ENCODE data around the gene C10orf62. TPM values are rescaled to one million over a fixed set of nuclear protein-coding genes. Genes with fewer than 3 reads are reported as not detected.

The C10orf62 gene
- total and polyA plus RNA-seq, 8 donors = not detected

DNA sequence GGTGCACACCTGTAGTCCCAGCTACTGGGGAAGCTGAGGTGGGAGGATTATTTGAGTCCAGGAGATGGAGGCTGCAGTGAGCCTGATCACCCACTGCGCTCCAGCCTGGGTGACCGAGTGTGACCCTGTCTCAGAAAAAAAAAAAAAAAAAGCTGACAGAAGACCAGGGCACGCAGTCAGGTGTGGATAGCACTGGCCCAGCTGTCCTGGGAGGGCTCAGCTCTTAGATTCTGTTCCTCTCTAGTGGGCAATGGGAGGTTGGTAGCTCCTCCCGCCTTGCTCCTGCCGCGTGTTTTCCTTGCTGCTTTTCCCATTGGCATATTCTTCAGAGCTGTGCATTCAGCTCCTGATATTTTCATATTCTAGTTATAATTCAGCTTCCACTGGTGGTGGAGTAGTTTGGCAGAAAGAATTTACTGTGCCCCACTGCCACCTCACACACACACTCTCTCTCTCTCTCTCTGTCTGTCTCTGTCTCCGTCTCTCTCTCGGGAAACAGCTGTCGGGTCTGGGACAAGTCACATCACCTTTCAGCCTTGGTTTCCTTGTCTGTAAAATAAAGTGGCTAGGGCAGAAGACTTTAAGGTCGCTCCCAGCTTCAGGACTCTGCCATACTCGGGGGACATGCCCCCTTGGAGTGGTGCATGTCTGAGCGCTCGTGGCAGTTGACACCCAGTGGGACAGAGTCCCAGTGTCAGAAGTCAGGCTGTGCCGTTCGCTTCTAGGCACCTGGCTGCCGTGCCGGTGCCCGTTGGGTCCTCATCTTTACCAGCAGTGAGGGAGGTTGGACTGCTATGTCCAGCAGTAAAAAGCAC lies 42.9 kb upstream of the C10orf62 start:
- TF ChIP-seq, protein P1, sequence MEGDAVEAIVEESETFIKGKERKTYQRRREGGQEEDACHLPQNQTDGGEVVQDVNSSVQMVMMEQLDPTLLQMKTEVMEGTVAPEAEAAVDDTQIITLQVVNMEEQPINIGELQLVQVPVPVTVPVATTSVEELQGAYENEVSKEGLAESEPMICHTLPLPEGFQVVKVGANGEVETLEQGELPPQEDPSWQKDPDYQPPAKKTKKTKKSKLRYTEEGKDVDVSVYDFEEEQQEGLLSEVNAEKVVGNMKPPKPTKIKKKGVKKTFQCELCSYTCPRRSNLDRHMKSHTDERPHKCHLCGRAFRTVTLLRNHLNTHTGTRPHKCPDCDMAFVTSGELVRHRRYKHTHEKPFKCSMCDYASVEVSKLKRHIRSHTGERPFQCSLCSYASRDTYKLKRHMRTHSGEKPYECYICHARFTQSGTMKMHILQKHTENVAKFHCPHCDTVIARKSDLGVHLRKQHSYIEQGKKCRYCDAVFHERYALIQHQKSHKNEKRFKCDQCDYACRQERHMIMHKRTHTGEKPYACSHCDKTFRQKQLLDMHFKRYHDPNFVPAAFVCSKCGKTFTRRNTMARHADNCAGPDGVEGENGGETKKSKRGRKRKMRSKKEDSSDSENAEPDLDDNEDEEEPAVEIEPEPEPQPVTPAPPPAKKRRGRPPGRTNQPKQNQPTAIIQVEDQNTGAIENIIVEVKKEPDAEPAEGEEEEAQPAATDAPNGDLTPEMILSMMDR (IDR thresholded peaks at IDR 0.05) = no peak
- no peak for TF ChIP-seq POLR2A (IDR thresholded peaks at IDR 0.05)
- no peak for TF ChIP-seq POLR2AphosphoS5 (IDR thresholded peaks at IDR 0.05)
- no peak for TF ChIP-seq EP300 (IDR thresholded peaks at IDR 0.05)
- no peaks in the 10 kb centered on the region for H3K27me3 ChIP-seq
- intact Hi-C loops (cut with DNase I; ENCODE audit: low total_unique reads) = no loop called here
- DNase-seq = no peak
- no peaks in the 10 kb centered on the region for H3K9me3 ChIP-seq
- peaks cover 21 to 33% (median 22%) of the 10 kb centered on the region in 4 donors for H3K4me1 ChIP-seq
- no peak overlapping the region for H3K4me3 ChIP-seq
- WGBS, 5 donors = 83 to 89% (median 88%) methylated on average over 12 to 18 of the region's 18 CpGs
- H3K36me3 ChIP-seq = peaks cover 0 to 4% (median 0%) of the 10 kb centered on the region in 4 donors
- H3K27ac ChIP-seq = no peak overlapping the region

DNA sequence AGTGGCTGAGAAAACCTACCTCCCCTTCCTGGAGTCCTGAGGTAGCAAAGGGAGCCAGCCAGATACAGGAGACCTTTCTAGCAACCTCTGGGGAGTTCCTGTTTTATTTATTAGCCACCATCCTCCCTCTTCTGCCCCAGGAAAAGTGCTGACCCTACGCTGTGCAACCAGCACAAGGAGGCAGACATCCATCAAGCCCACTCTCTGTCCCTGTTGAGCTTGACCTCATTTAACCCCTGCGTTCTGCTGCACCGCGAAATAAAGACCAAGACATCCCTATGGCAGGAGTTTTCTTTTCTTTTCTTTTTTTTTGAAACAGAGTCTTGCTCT lies 42.3 kb upstream of the C10orf62 start:
- no peaks in the 10 kb centered on the region for H3K27me3 ChIP-seq
- peaks cover 16 to 28% (median 17%) of the 10 kb centered on the region in 4 donors for H3K4me1 ChIP-seq
- WGBS, 5 donors = 63 to 84% (median 79%) methylated on average over 4 of the region's 4 CpGs
- no peak overlapping the region for H3K4me3 ChIP-seq
- H3K27ac ChIP-seq = no peak overlapping the region
- no peaks in the 10 kb centered on the region for H3K9me3 ChIP-seq
- peaks cover 0 to 4% (median 0%) of the 10 kb centered on the region in 4 donors for H3K36me3 ChIP-seq
- no peak for DNase-seq
- TF ChIP-seq, protein P1 (IDR thresholded peaks at IDR 0.05) = no peak
- no peak for TF ChIP-seq EP300 (IDR thresholded peaks at IDR 0.05)
- TF ChIP-seq POLR2A (IDR thresholded peaks at IDR 0.05) = no peak
- TF ChIP-seq POLR2AphosphoS5 (IDR thresholded peaks at IDR 0.05) = no peak
- intact Hi-C loops (cut with DNase I; ENCODE audit: low total_unique reads) = no loop called here

DNA sequence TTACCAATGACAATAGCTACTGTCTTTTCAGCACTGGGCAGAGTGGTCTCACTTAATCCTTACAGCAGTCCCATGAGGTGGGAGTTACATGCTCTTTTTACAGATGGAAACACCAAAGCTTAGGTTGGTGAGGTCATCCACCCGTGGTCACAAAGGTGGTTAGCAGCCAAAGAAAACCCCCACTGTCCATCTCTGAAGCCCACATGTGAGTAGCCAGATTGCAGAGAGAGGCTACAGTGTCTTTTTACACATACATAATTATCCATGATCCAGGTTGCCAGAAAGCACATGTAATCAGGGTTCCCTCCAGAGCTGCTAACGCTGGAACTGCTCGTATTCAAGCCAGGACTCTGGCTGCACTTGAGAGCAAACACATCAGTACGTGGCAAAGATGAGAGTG lies 41.6 kb upstream of the C10orf62 start:
- no peaks in the 10 kb centered on the region for H3K27me3 ChIP-seq
- WGBS, 5 donors = 61 to 76% (median 73%) methylated on average over 4 of the region's 4 CpGs
- H3K4me1 ChIP-seq = peaks cover 9 to 21% (median 10%) of the 10 kb centered on the region in 4 donors
- H3K9me3 ChIP-seq = no peaks in the 10 kb centered on the region
- H3K27ac ChIP-seq = no peak overlapping the region
- intact Hi-C loops (cut with DNase I; ENCODE audit: low total_unique reads) = no loop called here
- TF ChIP-seq POLR2AphosphoS5 (IDR thresholded peaks at IDR 0.05) (no peak), EP300 (IDR thresholded peaks at IDR 0.05) (no peak), POLR2A (IDR thresholded peaks at IDR 0.05) (no peak)
- TF ChIP-seq, protein P1 (IDR thresholded peaks at IDR 0.05) = no peak
- peaks cover 0 to 4% (median 0%) of the 10 kb centered on the region in 4 donors for H3K36me3 ChIP-seq
- no peak for DNase-seq
- H3K4me3 ChIP-seq = no peak overlapping the region

DNA sequence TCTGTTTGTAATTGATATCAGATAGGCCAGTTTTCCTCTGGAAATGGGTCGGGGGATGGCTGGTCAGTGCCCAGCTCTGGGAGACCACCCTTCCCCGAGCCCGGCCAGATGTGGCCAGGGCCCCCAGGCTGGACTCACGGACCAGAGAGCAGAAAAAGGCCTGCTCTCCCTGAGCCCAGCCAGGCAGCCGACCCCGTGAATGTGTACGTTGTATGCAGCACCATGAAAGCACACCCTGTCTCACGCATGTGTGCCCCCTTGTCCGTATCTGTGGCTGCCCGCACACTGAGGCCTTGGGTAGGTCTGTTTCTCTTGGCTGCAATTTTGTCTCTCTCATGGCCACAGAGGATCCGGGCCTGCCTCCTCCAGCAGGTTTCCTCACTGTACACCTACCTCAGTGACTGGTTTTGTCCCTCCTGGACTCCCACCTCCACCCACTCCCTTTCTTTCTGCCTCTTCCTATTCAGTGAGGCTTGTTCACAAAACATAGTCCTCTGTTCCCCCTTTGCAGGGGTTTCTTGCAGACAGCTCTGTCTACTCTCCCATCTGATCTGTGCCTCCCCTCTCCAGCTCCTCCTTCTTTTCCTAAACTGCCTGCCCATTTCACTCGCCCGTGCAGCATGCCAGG lies 40.6 kb upstream of the C10orf62 start:
- Histone ChIP-seq H3K9me3 (no peaks in the 10 kb centered on the region), H3K4me1 (peaks cover 0 to 20% (median 7%) of the 10 kb centered on the region in 4 donors), H3K27me3 (no peaks in the 10 kb centered on the region), H3K4me3 (no peak overlapping the region), H3K36me3 (peaks cover 0 to 4% (median 0%) of the 10 kb centered on the region in 4 donors), H3K27ac (no peak overlapping the region)
- intact Hi-C loops (cut with DNase I; ENCODE audit: low total_unique reads) = no loop called here
- DNase-seq = no peak
- TF ChIP-seq, protein P1 (IDR thresholded peaks at IDR 0.05) = no peak
- TF ChIP-seq EP300 (IDR thresholded peaks at IDR 0.05) (no peak), POLR2A (IDR thresholded peaks at IDR 0.05) (no peak), POLR2AphosphoS5 (IDR thresholded peaks at IDR 0.05) (no peak)
- 86 to 93% (median 89%) methylated on average over 13 of the region's 13 CpGs for WGBS, 5 donors

Measured in stomach (tissue), 9 donors.